Activated T-helper 17 cell treated with anti-CD3 and anti-CD28 coated beads, Interleukin-2, amount 50 U/mL, for 72 hours (primary cell): ENCODE results near the gene MB. TPM values are rescaled to one million over a fixed set of nuclear protein-coding genes. Genes with fewer than 3 reads are reported as not detected.

Experiments
- total RNA-seq, 2 donors: library from RNA; stranded (reverse); gene quantifications; one replicate each; pipeline ENCODE4 v1.2.3, GENCODE V29; 2022

Gene MB
- total RNA-seq, 2 donors from 2014 or later = 0.50 TPM; not detected in 1

Other genes starting within 250 kb of the MB start
- gene HMOX1, start 236.2 kb downstream of the MB start, total RNA-seq = 1 to 10 TPM; 3.5 to 7.3 TPM
- gene MCM5, start 217.2 kb downstream of the MB start, total RNA-seq = 100 to 1,000 TPM; 124 to 273 TPM
- under 1 TPM in 1 of 2 donors, not detected in 1; 0.37 TPM for gene RASD2, start 76.5 kb downstream of the MB start, total RNA-seq
- 10 to 100 TPM; 23.0 to 38.7 TPM for gene APOL6, start 31.1 kb upstream of the MB start, total RNA-seq
- not detected for gene APOL5, start 100.5 kb upstream of the MB start, total RNA-seq